IPS-20b (cell line): Measurements from ENCODE around the gene NAV3.
"Not testable (repeated sequence)": the region's sequence is repeated elsewhere in the genome, so short reads cannot be mapped to it uniquely, and the experiment has no call there.

Experiments used
- H3K27ac ChIP-seq: one replicate; pipeline ENCODE4 v1.5.1; 2013; ENCODE audit warnings: low read length
- H3K27me3 ChIP-seq: 2 replicates; pipeline ENCODE4 v1.6.1; 2013; ENCODE audit warnings: mild to moderate bottlenecking, low read length, inconsistent platforms; ENCODE audit not compliant: insufficient read depth
- H3K36me3 ChIP-seq: 2 replicates; pipeline ENCODE4 v1.6.1; 2013; ENCODE audit warnings: low read depth, mild to moderate bottlenecking, inconsistent platforms, low read length, moderate library complexity; ENCODE audit not compliant: insufficient read depth
- H3K4me1 ChIP-seq: 2 replicates; pipeline ENCODE4 v1.6.1; 2013; ENCODE audit warnings: mild to moderate bottlenecking, control low read depth, inconsistent platforms, low read length, moderate library complexity; ENCODE audit not compliant: insufficient read depth
- H3K4me3 ChIP-seq: 2 replicates; pipeline ENCODE4 v1.5.1; 2013; ENCODE audit warnings: mild to moderate bottlenecking, low read length, inconsistent platforms
- H3K9ac ChIP-seq: 2 replicates; pipeline ENCODE4 v1.6.1; 2013; ENCODE audit warnings: low read depth, mild to moderate bottlenecking, inconsistent platforms, low read length, moderate library complexity
- H3K9me3 ChIP-seq: 2 replicates; pipeline ENCODE4 v1.6.1; 2013; ENCODE audit warnings: mild to moderate bottlenecking, low read depth, low read length, inconsistent platforms; ENCODE audit not compliant: insufficient read depth

NAV3 gene

DNA sequence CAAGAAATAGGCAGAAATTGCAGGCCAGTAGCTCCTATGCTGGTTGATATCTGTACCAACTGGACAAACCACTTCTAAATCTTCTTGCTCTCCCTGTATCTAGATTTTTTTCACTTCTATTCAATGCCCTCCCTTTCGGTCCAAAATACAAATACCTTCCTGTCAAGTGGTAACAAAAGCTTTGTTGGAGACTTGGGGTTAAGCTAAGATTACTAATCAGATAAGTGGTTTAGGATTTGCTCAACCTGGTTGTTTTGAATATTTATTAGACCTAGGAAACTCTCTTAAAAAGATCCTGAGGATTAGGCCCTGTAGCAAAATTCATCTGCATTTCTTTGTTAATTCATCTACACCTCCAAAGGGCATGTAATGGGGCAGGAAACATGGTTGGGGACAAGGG is 410.1 kb downstream of the NAV3 start:
- Histone ChIP-seq H3K9me3 (no peaks in the 10 kb centered on the region), H3K27ac (no peak overlapping the region), H3K36me3 (no peaks in the 10 kb centered on the region), H3K4me3 (no peak overlapping the region), H3K9ac (no peak overlapping the region), H3K27me3 (no peaks in the 10 kb centered on the region), H3K4me1 (peaks cover 23% of the 10 kb centered on the region; the same call in 1 of the 2 replicates)

DNA sequence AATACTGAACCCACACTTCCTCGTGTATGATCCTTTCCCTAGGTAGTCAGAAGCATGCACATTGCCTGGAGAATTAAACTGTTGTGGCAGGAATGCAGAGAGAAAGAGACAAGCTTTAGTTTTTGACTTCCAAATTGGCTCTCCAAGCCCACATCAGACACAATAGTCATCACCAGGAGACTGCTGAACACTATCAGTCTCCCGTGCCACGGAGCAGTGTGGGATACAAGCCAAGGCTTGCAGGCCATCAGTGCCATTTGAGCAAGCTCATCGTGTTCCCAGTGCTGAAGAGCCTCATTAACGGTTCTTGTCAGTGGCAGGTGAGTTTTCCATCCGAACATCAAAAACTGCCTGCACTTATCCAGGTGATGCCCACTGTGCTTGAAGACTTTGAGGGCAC is 410.8 kb downstream of the NAV3 start:
- no peaks in the 10 kb centered on the region for H3K9me3 ChIP-seq
- H3K36me3 ChIP-seq: no peaks in the 10 kb centered on the region
- no peak overlapping the region for H3K9ac ChIP-seq
- H3K4me3 ChIP-seq: no peak overlapping the region
- H3K4me1 ChIP-seq: peaks cover 23% of the 10 kb centered on the region; the same call in 1 of the 2 replicates
- H3K27me3 ChIP-seq: no peaks in the 10 kb centered on the region
- no peak overlapping the region for H3K27ac ChIP-seq

DNA sequence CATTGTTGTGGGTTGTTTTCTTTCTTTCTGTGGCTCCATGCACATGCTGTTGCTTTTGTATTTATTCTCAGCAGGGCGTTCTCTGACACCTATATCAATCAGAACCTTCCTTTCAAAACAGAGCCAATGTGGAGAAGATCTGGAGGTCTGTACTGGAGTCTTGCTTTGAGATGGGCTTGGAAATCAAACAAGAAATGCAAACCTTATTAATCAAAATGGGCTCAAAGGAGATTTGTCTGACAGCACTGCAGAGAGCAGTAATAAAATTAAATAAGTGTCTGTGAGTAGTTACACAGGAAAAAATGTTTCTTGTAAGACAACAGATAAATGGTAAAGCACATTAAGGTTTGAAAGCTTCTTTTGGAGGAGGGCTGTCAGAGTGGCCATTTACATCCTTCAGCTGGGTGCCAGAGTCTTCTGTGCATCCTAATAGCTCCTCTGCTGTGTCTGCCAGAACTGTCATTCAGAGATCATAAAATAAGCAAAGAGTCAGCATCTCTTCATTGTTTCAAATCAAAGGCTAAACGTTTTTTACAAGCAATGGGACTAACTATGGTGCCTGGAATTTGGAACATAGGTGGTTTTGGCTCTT is 414.3 kb downstream of the NAV3 start:
- Histone ChIP-seq H3K36me3 (no peaks in the 10 kb centered on the region), H3K27me3 (no peaks in the 10 kb centered on the region)

DNA sequence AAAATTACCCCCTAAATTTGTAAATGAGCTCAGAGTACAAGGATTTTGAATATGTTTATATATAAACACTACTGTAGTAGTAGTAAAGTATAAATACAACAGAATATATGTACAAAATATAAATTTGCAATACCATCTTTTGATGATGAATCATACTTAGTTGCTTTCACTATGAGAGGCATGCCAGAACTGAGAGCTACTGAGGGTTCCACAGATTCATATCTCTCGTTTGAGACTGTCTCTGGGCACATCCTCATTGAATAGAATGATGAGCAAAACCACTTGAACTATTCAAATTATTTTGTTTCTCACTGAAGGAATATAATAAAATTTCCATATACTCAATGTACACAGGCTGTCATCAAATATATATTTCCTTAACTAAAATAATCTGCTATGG is 417.6 kb downstream of the NAV3 start:
- no peaks in the 10 kb centered on the region for H3K9me3 ChIP-seq
- no peak overlapping the region for H3K9ac ChIP-seq
- no peaks in the 10 kb centered on the region for H3K27me3 ChIP-seq
- H3K36me3 ChIP-seq: no peaks in the 10 kb centered on the region
- no peak overlapping the region for H3K27ac ChIP-seq
- H3K4me1 ChIP-seq: peaks cover 17% of the 10 kb centered on the region
- no peak overlapping the region for H3K4me3 ChIP-seq

More for the DNA sequence above, 414.3 kb downstream of the NAV3 start:
- Histone ChIP-seq H3K27ac (no peak overlapping the region), H3K9me3 (no peaks in the 10 kb centered on the region), H3K4me1 (peaks cover 30% of the 10 kb centered on the region), H3K4me3 (no peak overlapping the region), H3K9ac (no peak overlapping the region)

DNA sequence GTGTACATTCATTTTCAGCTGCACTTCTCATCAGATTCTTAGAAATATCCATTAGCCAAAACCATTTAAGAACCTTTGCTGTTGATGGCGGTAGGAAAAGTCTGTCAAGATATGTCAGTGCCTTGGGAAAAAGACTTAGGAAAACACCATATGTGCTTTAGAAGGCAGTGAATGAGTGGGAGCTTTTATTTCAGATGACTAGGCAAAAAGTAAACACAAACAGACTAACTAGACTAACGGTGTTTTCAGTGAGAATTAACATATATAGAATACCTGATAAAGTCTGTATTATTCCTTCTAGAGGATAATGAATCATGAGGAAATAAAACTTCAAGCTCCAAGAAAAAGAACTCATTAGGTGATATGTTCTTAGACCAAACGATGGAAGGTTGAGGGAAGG is 418.9 kb downstream of the NAV3 start:
- Histone ChIP-seq H3K4me1 (peaks cover 9% of the 10 kb centered on the region), H3K4me3 (no peak overlapping the region), H3K27ac (no peak overlapping the region), H3K27me3 (no peaks in the 10 kb centered on the region), H3K9ac (no peak overlapping the region), H3K36me3 (no peaks in the 10 kb centered on the region), H3K9me3 (no peaks in the 10 kb centered on the region)

DNA sequence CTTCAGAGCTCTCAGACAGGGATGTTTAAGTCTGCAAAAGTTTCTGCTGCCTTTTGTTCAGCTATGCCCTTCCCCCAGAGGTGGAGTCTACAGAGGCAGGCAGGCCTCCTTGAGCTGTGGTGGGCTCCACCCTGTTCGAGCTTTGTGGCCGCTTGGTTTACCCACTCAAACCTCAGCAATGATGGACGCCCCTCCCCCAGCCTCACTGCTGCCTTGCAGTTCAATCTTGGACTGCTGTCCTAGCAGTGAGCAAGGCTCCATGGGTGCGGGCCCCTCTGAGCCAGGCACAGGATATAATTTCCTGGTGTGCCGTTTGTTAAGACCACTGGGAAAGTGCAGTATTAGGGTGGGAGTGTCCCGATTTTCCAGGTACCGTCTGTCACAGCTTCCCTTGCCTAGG is 427.0 kb downstream of the NAV3 start:
- H3K36me3 ChIP-seq, H3K27ac ChIP-seq, H3K9ac ChIP-seq, H3K27me3 ChIP-seq, H3K4me3 ChIP-seq, H3K4me1 ChIP-seq: not testable (repeated sequence)
- H3K9me3 ChIP-seq: peaks cover 13% of the 10 kb centered on the region

DNA sequence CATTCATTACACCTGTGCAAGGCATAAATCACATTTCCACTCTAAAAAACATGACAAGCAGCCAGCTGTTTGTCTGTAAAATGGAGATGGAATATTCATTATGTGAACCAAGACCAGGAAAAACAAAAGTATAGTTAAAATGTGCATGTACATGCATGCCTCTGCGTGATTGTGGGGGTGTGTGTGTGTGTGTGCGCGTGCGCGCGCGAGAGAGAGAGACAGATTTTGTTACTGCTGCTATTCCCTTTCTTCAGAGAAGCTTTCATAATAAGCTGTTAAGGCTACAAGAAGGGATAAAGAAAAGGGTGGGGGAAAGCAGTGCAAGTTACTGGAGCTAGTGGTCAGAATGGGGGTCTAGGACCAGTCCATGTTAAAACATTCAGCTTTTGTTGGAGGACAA is 430.3 kb downstream of the NAV3 start:
- Histone ChIP-seq H3K27ac (no peak overlapping the region), H3K9ac (no peak overlapping the region), H3K9me3 (peaks cover 13% of the 10 kb centered on the region), H3K4me1 (peaks cover 6% of the 10 kb centered on the region; the same call in 1 of the 2 replicates), H3K4me3 (no peak overlapping the region), H3K36me3 (no peaks in the 10 kb centered on the region), H3K27me3 (no peaks in the 10 kb centered on the region)

DNA sequence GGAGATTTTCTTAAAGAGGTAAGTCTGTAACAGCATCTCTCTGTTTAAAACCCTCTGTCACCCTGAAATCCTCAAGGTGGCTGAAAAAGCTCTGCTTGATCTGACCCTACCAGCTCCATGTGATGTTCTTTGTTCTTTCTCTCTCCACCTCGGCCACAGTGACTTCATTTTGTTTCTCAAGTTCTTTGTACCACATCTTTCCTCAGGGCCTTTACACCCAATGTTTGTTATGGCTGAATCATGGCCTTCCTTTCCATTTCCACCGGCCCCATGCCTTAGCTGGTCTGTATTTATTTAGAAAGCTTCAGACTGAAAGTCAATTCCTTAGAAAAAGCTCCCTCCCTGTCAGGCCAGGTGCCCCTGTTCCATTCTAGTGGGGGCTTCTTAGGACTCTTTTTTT is 431.2 kb downstream of the NAV3 start:
- Histone ChIP-seq H3K4me1 (peaks cover 6% of the 10 kb centered on the region; the same call in 1 of the 2 replicates), H3K36me3 (no peaks in the 10 kb centered on the region), H3K9ac (no peak overlapping the region), H3K4me3 (no peak overlapping the region), H3K27ac (no peak overlapping the region), H3K9me3 (peaks cover 13% of the 10 kb centered on the region), H3K27me3 (no peaks in the 10 kb centered on the region)
